ENCODE results near the gene GDA. TPM values are rescaled to one million over a fixed set of nuclear protein-coding genes. Genes with fewer than 3 reads are reported as not detected.

Gene GDA
- total and polyA plus RNA-seq, 4 donors: 0.37 to 24.4 (median 19.5) TPM

- H3K36me3 ChIP-seq (ENCODE audit: control insufficient read depth in 4 of 4, insufficient read depth in 3 of 4, low read depth in 1 of 4, low read length in 3 of 4): peaks cover 5 to 38% (median 29%) of the 10 kb centered on the region in 4 donors
- no peaks in the 10 kb centered on the region for H3K27me3 ChIP-seq (ENCODE audit: control insufficient read depth in 4 of 4, insufficient read depth in 4 of 4, low read length in 3 of 4)
- no peaks in the 10 kb centered on the region for H3K9me3 ChIP-seq (ENCODE audit: control insufficient read depth in 4 of 4, low read length in 3 of 4)
- peaks cover 0 to 4% (median 0%) of the 10 kb centered on the region in 4 donors for H3K4me1 ChIP-seq (ENCODE audit: control insufficient read depth in 4 of 4, insufficient read depth in 4 of 4, low read length in 3 of 4)
- no peak overlapping the region for H3K4me3 ChIP-seq (ENCODE audit: low read depth in 1 of 3, low read length in 3 of 3)
- no peak overlapping the region for H3K9ac ChIP-seq (ENCODE audit: low read depth in 1 of 2, low read length in 2 of 2)
- TF ChIP-seq FOXA2 (IDR thresholded peaks at IDR 0.05): no peak
- TF ChIP-seq HNF4A (conservative IDR thresholded peaks at IDR 0.05): no peak
- no peak for TF ChIP-seq JUND (IDR thresholded peaks at IDR 0.05)
- TF ChIP-seq TAF1 (conservative IDR thresholded peaks at IDR 0.05): no peak
- no peak for TF ChIP-seq MAX (IDR thresholded peaks at IDR 0.05)
- no peak for TF ChIP-seq YY1 (IDR thresholded peaks at IDR 0.05)
- TF ChIP-seq EGR1 (IDR thresholded peaks at IDR 0.05; ENCODE audit: low read depth in 2 of 2): no peak
- TF ChIP-seq, protein P1, sequence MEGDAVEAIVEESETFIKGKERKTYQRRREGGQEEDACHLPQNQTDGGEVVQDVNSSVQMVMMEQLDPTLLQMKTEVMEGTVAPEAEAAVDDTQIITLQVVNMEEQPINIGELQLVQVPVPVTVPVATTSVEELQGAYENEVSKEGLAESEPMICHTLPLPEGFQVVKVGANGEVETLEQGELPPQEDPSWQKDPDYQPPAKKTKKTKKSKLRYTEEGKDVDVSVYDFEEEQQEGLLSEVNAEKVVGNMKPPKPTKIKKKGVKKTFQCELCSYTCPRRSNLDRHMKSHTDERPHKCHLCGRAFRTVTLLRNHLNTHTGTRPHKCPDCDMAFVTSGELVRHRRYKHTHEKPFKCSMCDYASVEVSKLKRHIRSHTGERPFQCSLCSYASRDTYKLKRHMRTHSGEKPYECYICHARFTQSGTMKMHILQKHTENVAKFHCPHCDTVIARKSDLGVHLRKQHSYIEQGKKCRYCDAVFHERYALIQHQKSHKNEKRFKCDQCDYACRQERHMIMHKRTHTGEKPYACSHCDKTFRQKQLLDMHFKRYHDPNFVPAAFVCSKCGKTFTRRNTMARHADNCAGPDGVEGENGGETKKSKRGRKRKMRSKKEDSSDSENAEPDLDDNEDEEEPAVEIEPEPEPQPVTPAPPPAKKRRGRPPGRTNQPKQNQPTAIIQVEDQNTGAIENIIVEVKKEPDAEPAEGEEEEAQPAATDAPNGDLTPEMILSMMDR (IDR thresholded peaks at IDR 0.05; ENCODE audit: low read depth, low read length, missing input control): no peak
- TF ChIP-seq FOXA1 (IDR thresholded peaks at IDR 0.05): no peak
- TF ChIP-seq, protein P2, sequence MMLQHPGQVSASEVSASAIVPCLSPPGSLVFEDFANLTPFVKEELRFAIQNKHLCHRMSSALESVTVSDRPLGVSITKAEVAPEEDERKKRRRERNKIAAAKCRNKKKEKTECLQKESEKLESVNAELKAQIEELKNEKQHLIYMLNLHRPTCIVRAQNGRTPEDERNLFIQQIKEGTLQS (IDR thresholded peaks at IDR 0.05): no peak
- TF ChIP-seq RAD21 (IDR thresholded peaks at IDR 0.05): no peak
- no peak for TF ChIP-seq GABPA (IDR thresholded peaks at IDR 0.05 in 1 of 2, conservative IDR thresholded peaks at IDR 0.05 in 1 of 2)
- TF ChIP-seq SP1 (IDR thresholded peaks at IDR 0.05): no peak
- TF ChIP-seq NR2F2 (IDR thresholded peaks at IDR 0.05): no peak
- TF ChIP-seq, protein P3, sequence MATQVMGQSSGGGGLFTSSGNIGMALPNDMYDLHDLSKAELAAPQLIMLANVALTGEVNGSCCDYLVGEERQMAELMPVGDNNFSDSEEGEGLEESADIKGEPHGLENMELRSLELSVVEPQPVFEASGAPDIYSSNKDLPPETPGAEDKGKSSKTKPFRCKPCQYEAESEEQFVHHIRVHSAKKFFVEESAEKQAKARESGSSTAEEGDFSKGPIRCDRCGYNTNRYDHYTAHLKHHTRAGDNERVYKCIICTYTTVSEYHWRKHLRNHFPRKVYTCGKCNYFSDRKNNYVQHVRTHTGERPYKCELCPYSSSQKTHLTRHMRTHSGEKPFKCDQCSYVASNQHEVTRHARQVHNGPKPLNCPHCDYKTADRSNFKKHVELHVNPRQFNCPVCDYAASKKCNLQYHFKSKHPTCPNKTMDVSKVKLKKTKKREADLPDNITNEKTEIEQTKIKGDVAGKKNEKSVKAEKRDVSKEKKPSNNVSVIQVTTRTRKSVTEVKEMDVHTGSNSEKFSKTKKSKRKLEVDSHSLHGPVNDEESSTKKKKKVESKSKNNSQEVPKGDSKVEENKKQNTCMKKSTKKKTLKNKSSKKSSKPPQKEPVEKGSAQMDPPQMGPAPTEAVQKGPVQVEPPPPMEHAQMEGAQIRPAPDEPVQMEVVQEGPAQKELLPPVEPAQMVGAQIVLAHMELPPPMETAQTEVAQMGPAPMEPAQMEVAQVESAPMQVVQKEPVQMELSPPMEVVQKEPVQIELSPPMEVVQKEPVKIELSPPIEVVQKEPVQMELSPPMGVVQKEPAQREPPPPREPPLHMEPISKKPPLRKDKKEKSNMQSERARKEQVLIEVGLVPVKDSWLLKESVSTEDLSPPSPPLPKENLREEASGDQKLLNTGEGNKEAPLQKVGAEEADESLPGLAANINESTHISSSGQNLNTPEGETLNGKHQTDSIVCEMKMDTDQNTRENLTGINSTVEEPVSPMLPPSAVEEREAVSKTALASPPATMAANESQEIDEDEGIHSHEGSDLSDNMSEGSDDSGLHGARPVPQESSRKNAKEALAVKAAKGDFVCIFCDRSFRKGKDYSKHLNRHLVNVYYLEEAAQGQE (IDR thresholded peaks at IDR 0.05): no peak
- no peak for TF ChIP-seq HNF4G (IDR thresholded peaks at IDR 0.05)
- no peak for TF ChIP-seq RXRA (IDR thresholded peaks at IDR 0.05)
- no peak for TF ChIP-seq ZBTB33 (IDR thresholded peaks at IDR 0.05)
- DNase-seq (ENCODE audit: low spot score): no peak
- no peak overlapping the region for H3K27ac ChIP-seq (ENCODE audit: low read depth in 1 of 2, low read length in 2 of 2)
- WGBS: 86% methylated on average over 3 of the region's 3 CpGs
Observed at GRCh38 chr9:72247549-72247948, 98.3 kb downstream of the GDA start.
